Activated CD8-positive, alpha-beta memory T cell treated with anti-CD3 and anti-CD28 coated beads for 36 hours (primary cell): ENCODE results near the gene LNP1. TPM values are rescaled to one million over a fixed set of nuclear protein-coding genes. Genes with fewer than 3 reads are reported as not detected.

Source experiments
- CTCF ChIA-PET: fragments of 350-600 bp; sonication (Branson Sonifier 250); formaldehyde crosslinking; loops from one replicate; lab custom pipeline; 2021; ENCODE audit warnings: antibody characterized with exemption; lab: Charles Lee
- POLR2A ChIA-PET: fragments of 350-600 bp; sonication (Branson Sonifier 250); formaldehyde crosslinking; loops from one replicate; lab custom pipeline; 2021; ENCODE audit warnings: antibody characterized with exemption; lab: Charles Lee
- total RNA-seq, 2 experiments: library from RNA; stranded (reverse); gene quantifications; one replicate each; pipeline ENCODE4 v1.2.3, GENCODE V29; 2021

LNP1 gene
- total RNA-seq, 2 experiments from 2014 or later = 1.3 to 1.7 TPM

- ChIA-PET CTCF (interaction anchor here (0.7 kb wide), 1 partner anchor 22 kb away, joined by 3 read pairs; no protein-coding TSS in a partner anchor), POLR2A (interaction anchor here (0.6 kb wide), 1 partner anchor 134 kb away, joined by 3 read pairs; no protein-coding TSS in a partner anchor)
These were observed 5.5 kb upstream of the LNP1 start for GRCh38 chr3:100395679-100396431.

- ChIA-PET POLR2A (no interaction called here), CTCF (no interaction called here)
These were observed 4.4 kb upstream of the LNP1 start for GRCh38 chr3:100396967-100397366.

- POLR2A ChIA-PET = interaction anchor here (0.7 to 2.5 kb wide), 3 partner anchors 64 to 139 kb away, joined by 3 to 18 read pairs (median 3); partner anchors contain the start of genes NIT2 and TBC1D23
- CTCF ChIA-PET = interaction anchor here (0.7 kb wide), 1 partner anchor 1273 kb away, joined by 5 read pairs; no protein-coding TSS in a partner anchor
These were observed 1.8 kb upstream of the LNP1 start for GRCh38 chr3:100399341-100400071.

- CTCF ChIA-PET = interaction anchor here (0.6 kb wide), 1 partner anchor 85 kb away, joined by 3 read pairs; no protein-coding TSS in a partner anchor
- POLR2A ChIA-PET = interaction anchor here (0.7 to 2.5 kb wide), 3 partner anchors 65 to 140 kb away, joined by 3 to 18 read pairs (median 3); partner anchors contain the start of genes NIT2 and TBC1D23
These were observed 940 bp upstream of the LNP1 start for GRCh38 chr3:100400419-100400779.

GRCh38 chr3:100401674-100402041 is 319 bp downstream of the LNP1 start:
- ChIA-PET POLR2A (interaction anchor here (0.5 to 2.5 kb wide), 6 partner anchors 40 to 355 kb away, joined by 3 to 18 read pairs (median 4); partner anchors contain the start of genes NIT2, TFG and TMEM45A), CTCF (interaction anchor here (1.1 kb wide), 3 partner anchors 61 to 570 kb away, joined by 3 read pairs; no protein-coding TSS in a partner anchor)

- ChIA-PET POLR2A (interaction anchor here (1.0 to 2.5 kb wide), 3 partner anchors 39 to 90 kb away, joined by 3 to 18 read pairs (median 5); partner anchors contain the start of genes NIT2 and TMEM45A), CTCF (interaction anchor here (1.1 kb wide), 2 partner anchors 60 to 570 kb away, joined by 3 read pairs; no protein-coding TSS in a partner anchor)
These were observed 917 bp downstream of the LNP1 start for GRCh38 chr3:100402256-100402655.

GRCh38 chr3:100402891-100403290 is 1.6 kb downstream of the LNP1 start:
- CTCF ChIA-PET = interaction anchor here (1.1 to 1.7 kb wide), 3 partner anchors 9 to 571 kb away, joined by 3 to 4 read pairs (median 3); no protein-coding TSS in a partner anchor
- POLR2A ChIA-PET = no interaction called here

GRCh38 chr3:100403362-100404249 is 2.3 kb downstream of the LNP1 start:
- ChIA-PET CTCF (interaction anchor here (0.7 to 1.7 kb wide), 4 partner anchors 9 to 505 kb away, joined by 3 to 4 read pairs (median 3); no protein-coding TSS in a partner anchor), POLR2A (no interaction called here)

- CTCF ChIA-PET = interaction anchor here (0.7 to 1.7 kb wide), 4 partner anchors 10 to 506 kb away, joined by 3 to 4 read pairs (median 3); no protein-coding TSS in a partner anchor
- POLR2A ChIA-PET = no interaction called here
These were observed 2.9 kb downstream of the LNP1 start for GRCh38 chr3:100404250-100404548.

- ChIA-PET CTCF (no interaction called here), POLR2A (no interaction called here)
These were observed 5.8 kb downstream of the LNP1 start for GRCh38 chr3:100407164-100407563.

GRCh38 chr3:100407977-100408532 is 6.7 kb downstream of the LNP1 start:
- POLR2A ChIA-PET = no interaction called here
- CTCF ChIA-PET = no interaction called here

- ChIA-PET CTCF (interaction anchor here (0.5 to 1.3 kb wide), 2 partner anchors 11 to 52 kb away, joined by 3 read pairs; no protein-coding TSS in a partner anchor), POLR2A (no interaction called here)
These were observed 10.0 kb downstream of the LNP1 start for GRCh38 chr3:100411091-100411982.

GRCh38 chr3:100412912-100413590 is 11.7 kb downstream of the LNP1 start:
- POLR2A ChIA-PET = no interaction called here
- CTCF ChIA-PET = no interaction called here

GRCh38 chr3:100413613-100414012 is 12.3 kb downstream of the LNP1 start:
- CTCF ChIA-PET = no interaction called here
- POLR2A ChIA-PET = no interaction called here

GRCh38 chr3:100416176-100416575 is 14.8 kb downstream of the LNP1 start:
- POLR2A ChIA-PET = no interaction called here
- CTCF ChIA-PET = no interaction called here

- ChIA-PET POLR2A (no interaction called here), CTCF (no interaction called here)
These were observed 15.5 kb downstream of the LNP1 start for GRCh38 chr3:100416863-100417262.

GRCh38 chr3:100419406-100419805 is 18.1 kb downstream of the LNP1 start:
- ChIA-PET POLR2A (no interaction called here), CTCF (no interaction called here)
